GM12892 (cell line): ENCODE results near the gene MAPRE2.
"Not testable (repeated sequence)": the region's sequence is repeated elsewhere in the genome, so short reads cannot be mapped to it uniquely, and the experiment has no call there.

ENCODE experiments used
- DNase-seq: peaks from one replicate; pipeline ENCODE4 v3.0.0; 2011; ENCODE audit not compliant: insufficient read length
- FAIRE-seq: peaks from 2 replicates; lab custom pipeline; 2011; peaks lifted over from hg19 to GRCh38; lab: Jason Lieb, UNC
- POLR2A ChIP-seq: IDR thresholded peaks from 2 replicates; pipeline ENCODE4 v1.6.1; 2011; ENCODE audit warnings: low read depth, low read length, control low read depth
- POLR2AphosphoS5 ChIP-seq: IDR thresholded peaks from 2 replicates; pipeline ENCODE4 v1.6.1; 2011; ENCODE audit warnings: low read depth, low read length, control low read depth
- TAF1 ChIP-seq: IDR thresholded peaks from 2 replicates; pipeline ENCODE4 v1.6.1; 2011; ENCODE audit warnings: low read depth, mild to moderate bottlenecking, control low read depth, low read length, borderline replicate concordance

The MAPRE2 gene

DNA sequence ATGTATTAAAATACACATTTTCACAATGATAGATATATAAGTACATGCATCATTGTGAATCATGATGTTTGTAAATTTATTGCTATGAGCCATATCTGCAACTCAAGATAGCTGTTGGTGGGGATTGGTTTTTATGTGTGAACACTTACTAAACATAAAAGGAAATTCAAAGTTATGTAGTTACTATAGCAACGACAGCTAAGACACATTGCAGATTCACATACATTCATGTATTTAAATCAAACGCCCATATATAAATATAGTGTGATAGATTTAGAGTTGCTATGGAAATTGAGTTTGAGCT lies 65.6 kb downstream of the MAPRE2 start:
- no peak for FAIRE-seq
- TF ChIP-seq POLR2AphosphoS5 (no peak), TAF1 (no peak), POLR2A (no peak)
- DNase-seq = no peak

DNA sequence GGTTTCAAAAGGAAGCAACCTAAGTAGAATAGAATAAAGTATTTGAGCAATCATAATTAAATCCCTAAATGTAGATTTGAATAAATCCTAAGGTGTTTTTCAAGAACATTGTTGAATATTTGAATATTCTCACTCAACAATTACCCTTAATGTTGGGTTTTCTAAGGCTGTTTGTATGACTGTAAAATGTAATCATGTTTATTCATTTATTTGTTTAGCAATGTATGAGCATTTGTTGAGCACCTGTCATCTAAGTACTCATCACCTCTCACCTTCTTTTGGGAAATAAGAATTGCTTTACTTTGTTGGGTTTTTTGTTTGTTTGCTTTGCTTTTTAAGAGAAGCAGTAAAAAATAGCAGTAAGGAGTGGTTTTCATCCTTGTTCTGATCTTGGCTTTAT lies 66.0 kb downstream of the MAPRE2 start:
- DNase-seq (no peak), FAIRE-seq (no peak)
- TF ChIP-seq POLR2AphosphoS5 (no peak), TAF1 (no peak), POLR2A (no peak)

DNA sequence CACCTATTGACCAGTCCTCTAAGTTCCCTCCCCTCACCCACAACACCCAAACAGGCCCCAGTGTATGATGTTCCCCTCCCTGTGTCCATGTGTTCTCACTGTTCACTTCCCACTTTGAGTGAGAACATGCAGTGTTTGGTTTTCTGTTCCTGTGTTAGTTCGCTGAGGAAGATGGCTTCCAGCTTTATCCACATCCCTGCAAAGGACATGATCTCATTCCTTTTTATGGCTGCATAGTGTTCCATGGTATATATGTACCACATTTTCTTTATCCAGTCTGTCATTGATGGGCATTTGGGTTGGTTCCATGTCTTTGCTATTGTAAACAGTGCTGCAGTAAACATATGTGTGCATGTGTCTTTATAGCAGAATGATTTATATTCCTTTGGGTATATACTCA lies 66.9 kb downstream of the MAPRE2 start:
- not testable (repeated sequence) for FAIRE-seq, DNase-seq

DNA sequence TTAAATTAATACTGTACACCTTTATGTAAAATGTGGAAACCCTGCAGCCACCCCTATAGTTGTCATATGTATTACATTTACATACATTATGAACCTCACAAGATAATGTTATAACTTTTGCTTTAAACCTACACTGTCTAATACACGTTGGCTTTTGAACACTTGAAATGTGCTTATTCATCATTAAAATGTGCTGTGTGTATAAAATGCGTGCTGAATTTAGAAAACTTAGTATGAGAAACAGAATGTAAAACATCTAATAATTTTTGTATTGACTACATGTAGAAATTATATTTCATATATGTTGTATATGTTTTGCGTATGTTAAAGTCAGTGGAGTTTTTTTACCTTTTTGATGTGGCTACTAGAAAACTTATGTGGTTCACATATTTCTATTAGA lies 68.8 kb downstream of the MAPRE2 start:
- no peak for FAIRE-seq

DNA sequence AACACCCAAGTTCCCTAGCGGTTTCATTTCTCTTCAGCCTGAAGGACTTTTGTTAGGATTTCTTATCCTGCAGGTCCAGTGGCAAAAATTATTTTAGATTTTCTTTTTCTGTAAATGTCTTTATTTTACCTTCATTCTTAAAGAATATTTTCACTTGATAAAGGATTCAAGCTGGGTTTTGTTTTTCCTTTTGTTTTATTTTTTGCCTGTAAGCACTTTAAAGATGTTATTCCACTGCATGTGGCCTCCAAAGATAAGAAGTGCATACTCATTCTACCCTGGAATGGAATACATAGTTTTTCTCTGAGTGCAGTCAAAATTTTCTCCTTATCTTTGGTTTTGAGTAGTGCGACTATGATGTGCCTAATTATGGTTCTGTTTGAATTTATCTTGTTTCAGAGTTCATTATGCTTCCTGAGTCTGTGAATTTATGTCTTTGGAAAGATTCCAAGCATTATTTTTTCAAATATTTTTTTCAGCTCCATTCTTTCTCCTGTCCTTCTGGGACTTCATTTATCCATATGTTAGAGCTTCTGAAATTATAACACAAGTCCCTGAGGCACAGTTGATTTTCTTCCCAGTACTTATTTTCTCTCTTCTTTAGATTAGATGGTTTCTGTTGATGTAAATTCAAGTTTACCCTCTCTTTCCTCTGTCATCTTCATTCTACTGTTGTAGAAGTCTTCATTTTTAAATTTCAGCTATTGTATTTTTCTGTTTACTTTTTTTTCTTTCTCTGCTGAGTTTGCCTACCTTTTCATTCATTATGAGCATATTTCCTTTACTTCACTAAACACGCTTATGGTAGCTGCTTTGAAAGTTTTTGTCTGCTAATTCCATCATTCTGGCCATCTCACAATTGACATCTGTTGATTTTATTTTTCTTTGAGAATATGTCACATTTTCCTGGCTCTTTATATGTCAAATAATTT lies 69.6 kb downstream of the MAPRE2 start:
- DNase-seq (no peak), FAIRE-seq (no peak)
- TF ChIP-seq POLR2A (no peak), TAF1 (no peak), POLR2AphosphoS5 (no peak)

More for the DNA sequence above, 68.8 kb downstream of the MAPRE2 start:
- no peak for TF ChIP-seq POLR2AphosphoS5
- no peak for TF ChIP-seq TAF1
- TF ChIP-seq POLR2A = no peak
- DNase-seq = no peak

DNA sequence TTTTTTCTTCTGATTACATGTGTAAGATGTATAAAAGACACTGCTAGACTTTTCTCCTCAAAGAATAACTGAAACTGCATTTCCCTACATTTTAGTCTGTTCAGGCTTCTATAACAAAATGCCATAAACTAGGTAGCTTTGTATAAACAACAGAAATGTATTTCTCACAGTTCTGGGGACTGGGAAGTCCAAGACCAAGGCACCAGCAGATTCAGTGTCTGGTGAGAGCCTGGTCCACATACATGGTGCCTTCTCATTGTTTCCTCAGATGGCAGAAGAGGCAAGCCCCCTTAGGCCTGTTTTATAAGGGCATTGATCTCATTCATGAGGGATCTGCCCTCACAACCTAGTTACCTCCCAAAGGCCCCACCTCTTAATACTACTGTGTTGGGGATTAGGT lies 71.5 kb downstream of the MAPRE2 start:
- TF ChIP-seq POLR2AphosphoS5 (no peak), POLR2A (no peak), TAF1 (no peak)
- no peak for DNase-seq
- peak; percentile 9 for FAIRE-seq

DNA sequence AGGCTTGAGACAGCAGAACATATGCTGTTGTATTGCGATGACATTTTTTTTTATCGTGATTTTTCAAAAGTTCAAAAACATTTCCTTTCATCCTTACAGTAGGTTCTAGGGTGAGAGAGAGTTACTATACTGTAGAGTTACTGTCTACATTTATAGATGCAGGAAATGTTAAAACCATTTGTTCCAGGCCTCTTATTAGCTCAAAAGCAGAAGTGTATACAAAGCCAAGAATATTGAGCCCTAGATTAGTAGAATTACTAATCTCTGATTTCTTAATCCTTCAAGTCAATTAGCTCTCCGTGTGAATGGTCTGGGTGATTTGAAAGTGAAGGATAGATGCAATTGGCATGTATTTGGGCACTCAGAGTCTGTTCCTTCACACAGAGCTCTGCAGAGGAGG lies 73.1 kb downstream of the MAPRE2 start:
- TF ChIP-seq POLR2A = no peak
- no peak for TF ChIP-seq TAF1
- TF ChIP-seq POLR2AphosphoS5 = no peak
- FAIRE-seq (no peak), DNase-seq (no peak)

DNA sequence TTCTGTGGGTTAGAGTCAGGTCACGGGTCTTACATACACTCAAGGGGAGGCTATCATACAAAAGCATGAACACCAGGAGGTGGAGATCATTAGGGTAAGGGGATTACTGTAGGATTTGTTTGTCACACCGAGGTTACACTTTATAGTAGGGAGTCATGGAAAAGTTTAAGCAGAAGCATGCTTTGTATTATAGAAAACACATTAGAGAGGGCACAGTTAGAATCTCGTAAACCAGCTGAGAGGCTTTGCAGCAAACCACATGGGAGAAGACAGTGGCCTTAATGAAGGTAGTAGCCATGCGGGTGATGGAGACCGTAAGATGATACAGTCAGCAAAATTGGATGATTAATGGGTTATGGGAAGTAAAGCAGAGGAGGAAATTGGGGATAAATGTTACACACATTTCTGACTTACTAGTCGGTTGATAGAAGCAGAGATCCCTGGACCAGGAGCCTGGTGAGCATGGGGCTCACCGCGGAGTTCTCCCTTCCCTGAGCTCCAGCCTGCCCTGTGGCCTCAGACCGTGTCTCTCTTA lies 75.6 kb downstream of the MAPRE2 start:
- DNase-seq (no peak), FAIRE-seq (no peak)

DNA sequence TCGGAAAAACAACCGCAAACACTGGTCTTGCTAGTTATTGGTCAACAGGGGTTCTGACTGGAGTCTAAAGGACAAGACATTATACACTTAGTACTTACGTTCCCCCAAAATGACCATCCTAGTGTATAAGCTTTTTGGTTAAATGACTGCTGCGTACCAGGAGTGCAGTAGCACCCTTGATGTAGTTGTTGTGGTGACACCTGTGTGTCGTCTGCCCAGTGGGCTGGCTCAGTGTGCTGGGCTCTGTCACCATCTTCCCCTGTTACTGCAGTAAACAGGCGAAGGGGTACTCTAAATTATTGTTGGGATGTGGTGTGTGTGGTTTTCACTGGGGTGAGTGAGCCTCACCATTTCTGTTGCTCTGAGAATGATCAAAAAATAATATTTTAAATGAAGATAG lies 76.2 kb downstream of the MAPRE2 start:
- FAIRE-seq (no peak), DNase-seq (no peak)
- TF ChIP-seq POLR2A (no peak), TAF1 (no peak), POLR2AphosphoS5 (no peak)

More for the DNA sequence above, 75.6 kb downstream of the MAPRE2 start:
- TF ChIP-seq POLR2AphosphoS5 (no peak), TAF1 (no peak), POLR2A (no peak)

DNA sequence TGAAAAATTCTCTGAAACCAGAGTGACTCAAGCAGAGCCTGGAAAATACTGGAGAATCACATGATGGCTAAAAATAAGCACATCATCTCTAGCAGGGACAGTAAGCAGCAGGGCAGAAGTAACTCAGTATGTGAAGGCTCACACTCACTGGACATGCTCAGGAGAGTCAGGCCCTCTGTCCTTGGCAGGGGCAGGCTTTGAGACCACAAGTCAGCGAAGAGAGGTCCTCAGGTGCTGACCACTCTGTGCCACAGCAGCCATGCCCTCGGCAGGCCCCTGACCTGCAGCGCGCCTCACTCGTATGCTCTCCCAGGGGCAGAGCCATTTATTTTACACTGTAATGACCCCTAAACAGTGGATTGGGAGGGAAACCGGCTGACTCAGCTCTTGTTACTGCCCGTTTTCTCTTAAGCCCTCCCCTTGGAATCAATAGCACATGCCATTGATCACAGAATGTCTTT lies 76.8 kb downstream of the MAPRE2 start:
- no peak for DNase-seq
- TF ChIP-seq POLR2AphosphoS5 = no peak
- no peak for TF ChIP-seq POLR2A
- no peak for TF ChIP-seq TAF1
- FAIRE-seq = no peak

DNA sequence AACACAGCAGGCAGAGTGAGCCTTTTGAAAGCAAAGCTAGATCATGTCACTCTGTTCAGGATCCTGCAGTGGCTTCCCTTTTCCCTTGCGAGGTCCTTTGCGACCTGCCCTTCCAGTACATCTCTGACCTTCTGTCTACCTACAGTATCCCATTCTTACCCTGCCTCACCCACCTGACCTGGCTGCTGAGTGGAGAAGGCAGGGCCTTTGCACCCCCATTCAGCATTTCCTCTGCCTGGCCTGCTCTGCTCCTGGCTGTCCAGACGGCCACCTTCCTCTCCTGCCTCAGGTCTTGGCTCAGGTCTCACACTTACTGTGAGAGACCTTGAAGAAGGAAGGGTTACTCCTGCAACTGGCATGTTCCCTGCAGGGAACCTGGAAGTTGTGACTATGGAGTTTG lies 77.4 kb downstream of the MAPRE2 start:
- FAIRE-seq (no peak), DNase-seq (no peak)
- TF ChIP-seq POLR2A (no peak), TAF1 (no peak), POLR2AphosphoS5 (no peak)

DNA sequence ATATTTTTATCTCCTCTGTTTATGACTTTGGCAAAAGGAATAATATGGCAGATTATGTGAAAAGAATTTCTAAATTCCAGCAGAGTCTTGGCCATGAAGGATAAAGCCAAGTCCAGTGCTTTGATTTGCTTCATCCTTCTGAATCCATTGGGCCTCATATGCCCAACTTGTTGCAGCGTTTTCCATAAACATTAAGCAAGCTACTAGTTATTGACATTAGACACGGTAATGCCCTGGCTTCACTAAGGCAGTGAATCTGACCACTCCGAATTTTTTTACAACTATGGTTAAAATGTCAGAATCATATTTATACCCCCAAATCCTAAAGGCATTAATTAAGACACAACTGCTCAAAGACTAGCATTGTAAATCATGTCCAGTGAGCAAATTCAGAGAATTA lies 79.8 kb downstream of the MAPRE2 start:
- DNase-seq (no peak), FAIRE-seq (no peak)
- TF ChIP-seq POLR2A (no peak), TAF1 (no peak), POLR2AphosphoS5 (no peak)
